ENCODE data around the gene SAMM50. TPM values are rescaled to one million over a fixed set of nuclear protein-coding genes. Genes with fewer than 3 reads are reported as not detected.

SAMM50 gene
- total RNA-seq, 4 donors from 2014 or later = 27.6 to 45.4 (median 32.3) TPM

GRCh38 chr22:43919106-43919973 lies 35.9 kb upstream of the SAMM50 start:
- DNase-seq (ENCODE audit: low spot score) (no peak), ATAC-seq (ENCODE audit: low FRiP score) (no peak)
- TF ChIP-seq CTCF (IDR thresholded peaks at IDR 0.05) = no peak

GRCh38 chr22:43921370-43921769 lies 33.9 kb upstream of the SAMM50 start:
- TF ChIP-seq CTCF (IDR thresholded peaks at IDR 0.05) = no peak
- ATAC-seq (ENCODE audit: low FRiP score) (no peak), DNase-seq (ENCODE audit: low spot score) (no peak)

DNA sequence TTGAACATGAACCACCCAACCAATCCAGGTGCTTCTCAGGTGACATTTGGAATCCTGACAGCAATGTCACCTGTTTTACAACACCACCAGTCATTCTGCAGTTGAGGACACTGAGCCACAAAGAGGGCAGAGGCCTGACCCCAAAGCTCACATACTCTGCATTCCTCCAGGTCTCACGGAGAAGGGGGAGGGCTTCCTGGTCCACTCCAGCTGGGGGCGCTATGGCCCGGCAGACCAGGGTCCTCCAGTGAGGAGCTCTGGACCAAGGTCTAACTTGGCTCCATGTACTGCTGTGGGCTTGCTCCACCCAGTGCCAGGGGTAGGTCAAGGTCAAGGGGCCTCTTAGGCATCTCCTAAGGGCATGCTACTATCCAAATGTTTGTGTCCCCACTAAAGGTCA lies 33.1 kb upstream of the SAMM50 start:
- DNase-seq (ENCODE audit: low spot score) = no peak
- no peak for ATAC-seq (ENCODE audit: low FRiP score)
- no peak for TF ChIP-seq CTCF (IDR thresholded peaks at IDR 0.05)

DNA sequence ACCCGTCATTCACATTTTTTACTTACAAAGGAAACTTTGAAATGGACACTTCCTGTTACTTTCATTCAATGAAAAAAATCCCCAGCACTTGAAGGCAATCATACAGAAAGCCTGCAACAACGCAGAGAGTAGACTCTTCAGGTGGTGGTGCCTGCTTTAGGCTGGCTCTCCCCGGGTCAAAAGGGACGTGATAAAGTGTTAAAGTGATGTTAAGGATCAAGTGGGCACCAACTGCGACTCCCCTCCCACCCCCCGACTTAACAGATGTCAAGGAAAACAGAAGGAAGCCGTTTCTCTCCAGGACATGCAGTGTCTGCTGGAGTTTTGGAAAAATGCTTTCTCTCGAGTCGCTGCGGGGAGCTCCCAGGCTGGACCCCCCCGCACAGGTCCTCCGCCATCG lies 32.1 kb upstream of the SAMM50 start:
- TF ChIP-seq CTCF (IDR thresholded peaks at IDR 0.05) = no peak
- DNase-seq (ENCODE audit: low spot score) (no peak), ATAC-seq (ENCODE audit: low FRiP score) (no peak)

- ATAC-seq (ENCODE audit: low FRiP score) (peak; percentile 96), DNase-seq (ENCODE audit: low spot score) (peak; percentile 86)
- TF ChIP-seq CTCF (IDR thresholded peaks at IDR 0.05) = no peak
These were observed 31.4 kb upstream of the SAMM50 start, which contains the start of gene PNPLA3 for GRCh38 chr22:43923631-43924464. Gene PNPLA3, plus strand, starts transcription at chr22:43923805. Its CDS starts 107 bp downstream, at chr22:43923912.

DNA sequence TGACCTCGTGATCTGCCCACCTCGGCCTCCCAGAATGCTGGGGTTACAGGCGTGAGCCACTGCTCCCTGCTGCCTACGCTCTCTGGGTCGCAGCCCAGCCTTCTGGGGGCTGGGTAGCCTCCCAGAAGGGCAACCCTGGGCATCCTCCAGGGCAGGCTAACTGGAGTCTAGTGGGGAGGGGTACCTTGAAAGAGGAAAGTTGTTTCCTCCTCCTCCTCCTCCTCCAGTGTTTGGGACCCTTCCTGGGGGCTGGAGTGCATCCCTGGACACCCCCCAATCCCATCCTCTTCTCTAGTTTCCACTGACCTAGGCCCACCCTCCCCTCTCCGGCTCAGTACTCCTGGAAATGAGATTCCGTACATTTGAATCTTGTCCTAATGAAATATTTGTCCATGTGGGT lies 30.4 kb upstream of the SAMM50 start:
- no peak for TF ChIP-seq CTCF (IDR thresholded peaks at IDR 0.05)
- ATAC-seq (ENCODE audit: low FRiP score) (no peak), DNase-seq (ENCODE audit: low spot score) (no peak)

Data from omental fat pad (tissue), 4 donors.